Testis (tissue), 2 donors: ENCODE data around the gene UTP18.

Source experiments
- CTCF ChIP-seq, 3 experiments: fragments of 450-650 bp in 2 of 3; fragments of 200-600 bp in 1 of 3; sonication (generic) in 1 of 3; IDR thresholded peaks; one replicate each; pipeline ENCODE4 v1.5.1; 2016 to 2019; ENCODE audit warnings: antibody characterized with exemption in 3 of 3, mild to moderate bottlenecking in 2 of 3, moderate library complexity in 1 of 3
- POLR2A ChIP-seq: fragments of 450-650 bp; IDR thresholded peaks from one replicate; pipeline ENCODE4 v1.6.1; 2017; ENCODE audit warnings: antibody characterized with exemption, mild to moderate bottlenecking, moderate library complexity

DNA sequence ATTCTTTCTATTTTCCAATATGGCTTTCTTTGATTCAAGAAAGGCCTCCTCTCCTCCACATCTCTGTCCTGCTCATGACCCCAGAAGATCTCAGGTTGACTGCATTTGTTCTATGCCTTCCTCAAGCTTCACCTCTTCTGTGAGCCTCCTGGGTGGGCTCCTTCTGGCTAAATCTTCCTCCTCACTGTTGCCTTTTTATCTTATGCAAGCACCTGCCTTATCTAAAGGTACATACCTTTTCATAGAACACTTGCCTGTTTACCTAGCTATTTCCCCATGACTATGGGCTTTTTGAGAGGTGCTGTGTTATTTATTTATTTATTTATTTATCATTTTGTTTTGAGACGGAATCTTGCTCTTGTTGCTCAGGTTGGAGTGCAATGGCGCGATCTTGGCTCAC is 81.1 kb downstream of the UTP18 start:
- no peak for TF ChIP-seq CTCF (IDR thresholded peaks at IDR 0.05)
- TF ChIP-seq POLR2A: no peak
